SK-N-SH (cell line): ENCODE results near the gene RASAL2.

ENCODE experiments used
- CTCF ChIP-seq: fragments of 200-600 bp; sonication (generic); IDR thresholded peaks from 2 replicates; pipeline ENCODE4 v1.6.1; 2017; ENCODE audit warnings: antibody characterized with exemption, mild to moderate bottlenecking, moderate library complexity
- EP300 ChIP-seq, 2 experiments: IDR thresholded peaks; 2 replicates each; pipeline versions ENCODE4 v1.4.0 to v1.6.1; 2012; ENCODE audit warnings: borderline replicate concordance in 1 of 2, low read depth in 1 of 2, low read length in 1 of 2
- FOSL2 ChIP-seq: IDR thresholded peaks from 2 replicates; pipeline ENCODE4 v1.4.0; 2012; ENCODE audit warnings: low read depth, mild to moderate bottlenecking, moderate library complexity, borderline replicate concordance
- RAD21 ChIP-seq: IDR thresholded peaks from 2 replicates; pipeline ENCODE4 v1.6.1; 2012; ENCODE audit warnings: mild to moderate bottlenecking, low read length
- RCOR1 ChIP-seq: fragments of 150-350 bp; IDR thresholded peaks from 2 replicates; pipeline ENCODE4 v1.6.1; 2017; ENCODE audit warnings: antibody characterized with exemption, low read length
- RFX5 ChIP-seq: IDR thresholded peaks from 2 replicates; pipeline ENCODE4 v1.6.1; 2012; ENCODE audit warnings: mild to moderate bottlenecking, improper control_type of control experiment, low read length

GRCh38 chr1:178528228-178528952 lies 434.5 kb downstream of the RASAL2 start:
- TF ChIP-seq CTCF (no peak), EP300 (IDR thresholded peaks at IDR 0.05; ENCODE audit: borderline replicate concordance in 1 of 2, low read depth in 1 of 2, low read length in 1 of 2) (no peak), RAD21 (no peak), FOSL2 (no peak), RFX5 (no peak), RCOR1 (no peak)
